M059J (cell line): Measurements from ENCODE around the gene SND1. TPM values are rescaled to one million over a fixed set of nuclear protein-coding genes. Genes with fewer than 3 reads are reported as not detected.

ENCODE experiments used
- DNase-seq: peaks from one replicate; pipeline ENCODE4 v3.0.0-alpha.2; 2012; ENCODE audit warnings: low read depth
- total RNA-seq: library from RNA; depleted of rRNA; stranded (reverse); fragments of >200 nt; shearing (Covaris generic); gene quantifications from 2 replicates; pipeline ENCODE4 v1.2.3, GENCODE V29; 2014

Gene SND1
- total RNA-seq, 1 experiment from 2014 or later, result 171 TPM

GRCh38 chr7:127683776-127684681 lies 32.0 kb downstream of the SND1 start:
- no peak for DNase-seq

GRCh38 chr7:127689194-127689772 lies 37.3 kb downstream of the SND1 start:
- no peak for DNase-seq

GRCh38 chr7:127690337-127690736 lies 38.3 kb downstream of the SND1 start:
- DNase-seq, result no peak

- no peak for DNase-seq
Observed at GRCh38 chr7:127690806-127691205, 38.8 kb downstream of the SND1 start.

- no peak for DNase-seq
Observed at GRCh38 chr7:127692200-127692599, 40.2 kb downstream of the SND1 start.

- DNase-seq, result no peak
Observed at GRCh38 chr7:127699853-127700252, 47.9 kb downstream of the SND1 start.

GRCh38 chr7:127702052-127702652 lies 50.2 kb downstream of the SND1 start:
- DNase-seq, result no peak

GRCh38 chr7:127702938-127703337 lies 50.9 kb downstream of the SND1 start:
- no peak for DNase-seq

- no peak for DNase-seq
Observed at GRCh38 chr7:127704211-127704610, 52.2 kb downstream of the SND1 start.

GRCh38 chr7:127705461-127705959 lies 53.5 kb downstream of the SND1 start:
- peak; percentile 21 for DNase-seq

GRCh38 chr7:127706766-127707165 lies 54.8 kb downstream of the SND1 start:
- no peak for DNase-seq

GRCh38 chr7:127708201-127708600 lies 56.2 kb downstream of the SND1 start:
- DNase-seq, result no peak

GRCh38 chr7:127708788-127709187 lies 56.8 kb downstream of the SND1 start:
- peak; percentile 79 for DNase-seq

- DNase-seq, result no peak
Observed at GRCh38 chr7:127710635-127711034, 58.6 kb downstream of the SND1 start.

- no peak for DNase-seq
Observed at GRCh38 chr7:127711872-127712271, 59.9 kb downstream of the SND1 start.

GRCh38 chr7:127713006-127713405 lies 61.0 kb downstream of the SND1 start:
- DNase-seq, result no peak

GRCh38 chr7:127713758-127714157 lies 61.8 kb downstream of the SND1 start:
- DNase-seq, result no peak

GRCh38 chr7:127715272-127715671 lies 63.3 kb downstream of the SND1 start:
- DNase-seq, result no peak

- no peak for DNase-seq
Observed at GRCh38 chr7:127715901-127716300, 63.9 kb downstream of the SND1 start.

- peak; percentile 48 for DNase-seq
Observed at GRCh38 chr7:127717502-127718339, 65.7 kb downstream of the SND1 start.

- DNase-seq, result no peak
Observed at GRCh38 chr7:127718340-127718679, 66.3 kb downstream of the SND1 start.

- no peak for DNase-seq
Observed at GRCh38 chr7:127726476-127726875, 74.5 kb downstream of the SND1 start.
